ENCODE measurements around the gene MGMT. TPM values are rescaled to one million over a fixed set of nuclear protein-coding genes. Genes with fewer than 3 reads are reported as not detected.

The MGMT gene
- total and polyA plus RNA-seq, 7 experiments from 2014 or later: 17.6 to 37.1 (median 22.0) TPM

GRCh38 chr10:129562487-129562886 lies 95.4 kb downstream of the MGMT start:
- CTCF ChIA-PET: no interaction called here

DNA sequence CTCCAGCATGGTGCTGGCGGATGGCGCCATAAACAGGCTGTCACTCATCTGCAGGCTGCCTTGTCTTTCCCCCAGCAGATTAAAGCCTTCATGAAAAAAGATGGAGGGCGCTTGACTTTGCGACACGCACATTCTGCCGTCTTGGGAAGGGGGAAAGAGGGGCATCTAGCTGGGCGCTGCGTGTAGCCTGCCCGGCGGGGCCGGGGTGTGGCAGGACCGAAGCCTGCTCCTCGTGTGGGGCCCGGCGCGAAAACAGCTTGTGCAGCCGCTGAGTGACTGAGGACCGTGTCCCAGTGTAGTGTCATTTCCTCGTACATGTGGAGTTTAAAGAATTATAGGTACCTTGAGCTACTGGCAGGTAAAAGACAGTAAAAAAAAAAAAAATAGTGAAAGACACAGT lies 97.9 kb downstream of the MGMT start:
- Histone ChIP-seq H3K27me3 (ENCODE audit: control insufficient read depth in 2 of 2, insufficient read depth in 2 of 2, low read length in 2 of 2) (no peaks in the 10 kb centered on the region), H3K9me3 (ENCODE audit: control insufficient read depth in 2 of 3, low read length in 3 of 3) (no peaks in the 10 kb centered on the region), H3K36me3 (ENCODE audit: control insufficient read depth in 2 of 3, insufficient read depth in 3 of 3, low read length in 3 of 3) (peaks cover 0 to 13% (median 0%) of the 10 kb centered on the region in 3 experiments), H3K4me1 (ENCODE audit: control insufficient read depth in 2 of 2, insufficient read depth in 2 of 2, low read length in 2 of 2) (no peaks in the 10 kb centered on the region), H3K27ac (ENCODE audit: low read depth, low read length) (no peak overlapping the region), H3K4me3 (ENCODE audit: low read length) (no peak overlapping the region)
- Mint-ChIP-seq H3K4me1 (peaks cover 0 to 21% (median 6%) of the 10 kb centered on the region in 7 donors), H3K27ac (peak overlapping the region in 2 of 9 donors; percentile 51 to 55), H3K9me3 (peaks cover 0 to 31% (median 6%) of the 10 kb centered on the region in 11 donors), H3K36me3 (peaks cover 3 to 68% (median 45%) of the 10 kb centered on the region in 5 donors), H3K4me3 (no peak overlapping the region), H3K27me3 (no peaks in the 10 kb centered on the region)
- DNase-seq: no peak
- ChIA-PET CTCF (no interaction called here), POLR2A (interaction anchor here (0.7 kb wide), 1 partner anchor 412 kb away, joined by 3 read pairs; no protein-coding TSS in a partner anchor)
- ATAC-seq: no peak
- intact Hi-C loops (cut with micrococcal nuclease): no loop called here

More at GRCh38 chr10:129562487-129562886, 95.4 kb downstream of the MGMT start:
- peak overlapping the region in 1 of 9 donors; percentile 43 for H3K27ac Mint-ChIP-seq
- peaks cover 0 to 3% (median 0%) of the 10 kb centered on the region in 3 experiments for H3K9me3 ChIP-seq (ENCODE audit: control insufficient read depth in 2 of 3, low read length in 3 of 3)
- peaks cover 0 to 24% (median 8%) of the 10 kb centered on the region in 7 donors for H3K4me1 Mint-ChIP-seq
- peaks cover 3 to 74% (median 58%) of the 10 kb centered on the region in 5 donors for H3K36me3 Mint-ChIP-seq
- intact Hi-C loops (cut with micrococcal nuclease): no loop called here
- H3K36me3 ChIP-seq (ENCODE audit: control insufficient read depth in 2 of 3, insufficient read depth in 3 of 3, low read length in 3 of 3): peaks cover 0 to 13% (median 0%) of the 10 kb centered on the region in 3 experiments
- H3K27me3 ChIP-seq (ENCODE audit: control insufficient read depth in 2 of 2, insufficient read depth in 2 of 2, low read length in 2 of 2): no peaks in the 10 kb centered on the region
- no peaks in the 10 kb centered on the region for H3K4me1 ChIP-seq (ENCODE audit: control insufficient read depth in 2 of 2, insufficient read depth in 2 of 2, low read length in 2 of 2)
- no peak overlapping the region for H3K4me3 ChIP-seq (ENCODE audit: low read length)
- H3K4me3 Mint-ChIP-seq: peak overlapping the region in 1 of 10 donors; percentile 14
- H3K27ac ChIP-seq (ENCODE audit: low read depth, low read length): no peak overlapping the region
- ATAC-seq (no peak), DNase-seq (no peak)
- no peaks in the 10 kb centered on the region for H3K27me3 Mint-ChIP-seq
- POLR2A ChIA-PET: no interaction called here
- peaks cover 0 to 40% (median 7%) of the 10 kb centered on the region in 11 donors for H3K9me3 Mint-ChIP-seq

DNA sequence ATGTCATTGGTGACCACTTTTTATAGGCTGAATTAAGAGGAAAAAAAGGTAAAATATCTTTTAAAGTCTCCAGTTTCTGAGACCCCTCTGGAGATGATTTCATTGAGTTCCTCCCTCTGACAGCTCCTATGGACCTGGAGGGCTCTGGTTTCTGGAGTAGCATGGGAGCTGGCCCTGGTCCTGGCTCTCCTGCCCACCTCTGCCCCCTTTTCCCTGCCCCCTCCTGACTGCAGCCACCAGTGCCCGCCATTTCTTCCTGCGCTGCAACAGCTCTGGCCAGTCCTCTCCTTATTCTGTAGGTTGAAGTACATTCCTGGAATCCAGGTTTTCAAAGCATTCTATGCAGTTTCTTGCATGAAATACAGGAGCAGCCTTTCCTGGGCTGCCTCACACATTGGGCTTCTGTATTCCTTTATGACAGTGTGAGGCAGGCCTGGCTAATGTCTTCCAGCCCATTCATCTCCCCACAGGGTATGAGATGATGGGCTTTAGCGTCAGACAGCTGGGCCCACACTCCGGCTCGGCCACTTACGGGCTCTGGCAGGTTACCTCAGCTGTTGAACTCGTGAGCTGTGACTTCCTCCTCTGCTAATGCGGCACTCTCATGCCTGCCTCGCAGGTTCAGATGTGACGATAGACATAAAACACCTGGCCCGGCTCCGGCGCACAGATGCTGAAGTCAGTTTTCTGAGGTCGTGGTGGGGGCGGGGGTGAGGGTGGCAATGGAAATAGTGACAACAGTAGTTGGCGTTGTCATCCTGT lies 101.7 kb downstream of the MGMT start:
- CTCF ChIA-PET: interaction anchor here (0.7 kb wide), 1 partner anchor 26 kb away, joined by 3 read pairs; no protein-coding TSS in a partner anchor
- no peak for DNase-seq
- H3K27me3 ChIP-seq (ENCODE audit: control insufficient read depth in 2 of 2, insufficient read depth in 2 of 2, low read length in 2 of 2): no peaks in the 10 kb centered on the region
- H3K27ac Mint-ChIP-seq: no peak overlapping the region
- H3K36me3 Mint-ChIP-seq: peaks cover 3 to 70% (median 42%) of the 10 kb centered on the region in 5 donors
- H3K4me1 Mint-ChIP-seq: peaks cover 0 to 4% (median 0%) of the 10 kb centered on the region in 7 donors
- peaks cover 0 to 13% (median 0%) of the 10 kb centered on the region in 3 experiments for H3K36me3 ChIP-seq (ENCODE audit: control insufficient read depth in 2 of 3, insufficient read depth in 3 of 3, low read length in 3 of 3)
- H3K4me3 Mint-ChIP-seq: no peak overlapping the region
- H3K27me3 Mint-ChIP-seq: no peaks in the 10 kb centered on the region
- no peak overlapping the region for H3K27ac ChIP-seq (ENCODE audit: low read depth, low read length)
- intact Hi-C loops (cut with micrococcal nuclease): no loop called here
- no peaks in the 10 kb centered on the region for H3K4me1 ChIP-seq (ENCODE audit: control insufficient read depth in 2 of 2, insufficient read depth in 2 of 2, low read length in 2 of 2)
- ATAC-seq: no peak
- H3K9me3 ChIP-seq (ENCODE audit: control insufficient read depth in 2 of 3, low read length in 3 of 3): no peaks in the 10 kb centered on the region
- peaks cover 0 to 37% (median 0%) of the 10 kb centered on the region in 11 donors for H3K9me3 Mint-ChIP-seq
- POLR2A ChIA-PET: no interaction called here
- no peak overlapping the region for H3K4me3 ChIP-seq (ENCODE audit: low read length)

DNA sequence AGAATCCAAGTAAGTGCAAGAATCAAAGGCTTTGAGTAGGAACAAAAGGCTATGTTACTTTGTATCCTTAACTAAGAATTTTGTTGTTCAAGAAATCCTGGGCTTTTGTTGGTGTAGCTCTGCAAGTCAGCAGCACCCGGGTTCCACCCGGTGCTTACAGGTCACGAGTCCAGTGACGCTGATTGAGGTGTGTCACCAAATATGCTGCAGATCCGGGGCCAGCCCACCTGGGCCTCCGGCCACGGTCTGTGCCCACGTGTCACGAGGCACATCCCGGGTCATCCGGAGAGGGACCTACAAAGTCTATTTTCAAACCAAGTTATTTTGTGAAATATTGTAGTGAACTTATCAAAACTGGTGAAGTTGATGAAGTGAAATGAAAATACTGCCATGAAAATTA lies 103.1 kb downstream of the MGMT start:
- CTCF ChIA-PET: no interaction called here
- Mint-ChIP-seq H3K4me3 (no peak overlapping the region), H3K27ac (no peak overlapping the region), H3K36me3 (peaks cover 3 to 73% (median 39%) of the 10 kb centered on the region in 5 donors), H3K4me1 (peaks cover 0 to 2% (median 0%) of the 10 kb centered on the region in 7 donors), H3K27me3 (no peaks in the 10 kb centered on the region), H3K9me3 (peaks cover 0 to 40% (median 2%) of the 10 kb centered on the region in 11 donors)
- no peak for ATAC-seq
- Histone ChIP-seq H3K27me3 (ENCODE audit: control insufficient read depth in 2 of 2, insufficient read depth in 2 of 2, low read length in 2 of 2) (no peaks in the 10 kb centered on the region), H3K4me1 (ENCODE audit: control insufficient read depth in 2 of 2, insufficient read depth in 2 of 2, low read length in 2 of 2) (no peaks in the 10 kb centered on the region), H3K9me3 (ENCODE audit: control insufficient read depth in 2 of 3, low read length in 3 of 3) (no peaks in the 10 kb centered on the region), H3K36me3 (ENCODE audit: control insufficient read depth in 2 of 3, insufficient read depth in 3 of 3, low read length in 3 of 3) (peaks cover 0 to 13% (median 0%) of the 10 kb centered on the region in 3 experiments), H3K27ac (ENCODE audit: low read depth, low read length) (no peak overlapping the region), H3K4me3 (ENCODE audit: low read length) (no peak overlapping the region)
- DNase-seq: no peak
- POLR2A ChIA-PET: no interaction called here
- intact Hi-C loops (cut with micrococcal nuclease): no loop called here

- DNase-seq (no peak), ATAC-seq (no peak)
- ChIA-PET CTCF (no interaction called here), POLR2A (no interaction called here)
- no peak overlapping the region for H3K27ac Mint-ChIP-seq
- H3K36me3 Mint-ChIP-seq: peaks cover 5 to 52% (median 35%) of the 10 kb centered on the region in 5 donors
- H3K4me1 ChIP-seq (ENCODE audit: control insufficient read depth in 2 of 2, insufficient read depth in 2 of 2, low read length in 2 of 2): no peaks in the 10 kb centered on the region
- H3K27me3 ChIP-seq (ENCODE audit: control insufficient read depth in 2 of 2, insufficient read depth in 2 of 2, low read length in 2 of 2): no peaks in the 10 kb centered on the region
- intact Hi-C loops (cut with micrococcal nuclease): no loop called here
- H3K36me3 ChIP-seq (ENCODE audit: control insufficient read depth in 2 of 3, insufficient read depth in 3 of 3, low read length in 3 of 3): no peaks in the 10 kb centered on the region
- no peaks in the 10 kb centered on the region for H3K27me3 Mint-ChIP-seq
- H3K9me3 Mint-ChIP-seq: peaks cover 4 to 55% (median 32%) of the 10 kb centered on the region in 11 donors
- peaks cover 0 to 4% (median 0%) of the 10 kb centered on the region in 7 donors for H3K4me1 Mint-ChIP-seq
- no peak overlapping the region for H3K4me3 Mint-ChIP-seq
- H3K9me3 ChIP-seq (ENCODE audit: control insufficient read depth in 2 of 3, low read length in 3 of 3): peaks cover 0 to 25% (median 4%) of the 10 kb centered on the region in 3 experiments
- H3K4me3 ChIP-seq (ENCODE audit: low read length): no peak overlapping the region
- H3K27ac ChIP-seq (ENCODE audit: low read depth, low read length): no peak overlapping the region
These were observed 112.2 kb downstream of the MGMT start for GRCh38 chr10:129579228-129579627.

- no peak for ATAC-seq
These were observed 113.0 kb downstream of the MGMT start for GRCh38 chr10:129580010-129580409.

More at GRCh38 chr10:129580010-129580409, 113.0 kb downstream of the MGMT start:
- peaks cover 0 to 4% (median 0%) of the 10 kb centered on the region in 7 donors for H3K4me1 Mint-ChIP-seq
- no peak for DNase-seq
- POLR2A ChIA-PET: no interaction called here
- Histone ChIP-seq H3K36me3 (ENCODE audit: control insufficient read depth in 2 of 3, insufficient read depth in 3 of 3, low read length in 3 of 3) (no peaks in the 10 kb centered on the region), H3K9me3 (ENCODE audit: control insufficient read depth in 2 of 3, low read length in 3 of 3) (peaks cover 0 to 32% (median 8%) of the 10 kb centered on the region in 3 experiments), H3K27ac (ENCODE audit: low read depth, low read length) (no peak overlapping the region), H3K4me3 (ENCODE audit: low read length) (no peak overlapping the region), H3K4me1 (ENCODE audit: control insufficient read depth in 2 of 2, insufficient read depth in 2 of 2, low read length in 2 of 2) (no peaks in the 10 kb centered on the region), H3K27me3 (ENCODE audit: control insufficient read depth in 2 of 2, insufficient read depth in 2 of 2, low read length in 2 of 2) (no peaks in the 10 kb centered on the region)
- peaks cover 4 to 57% (median 36%) of the 10 kb centered on the region in 11 donors for H3K9me3 Mint-ChIP-seq
- H3K27me3 Mint-ChIP-seq: no peaks in the 10 kb centered on the region
- no peak overlapping the region for H3K4me3 Mint-ChIP-seq
- H3K27ac Mint-ChIP-seq: no peak overlapping the region
- intact Hi-C loops (cut with micrococcal nuclease): no loop called here
- peaks cover 9 to 54% (median 42%) of the 10 kb centered on the region in 5 donors for H3K36me3 Mint-ChIP-seq
- CTCF ChIA-PET: no interaction called here
